ENCODE results near the gene SYNDIG1.

- TF ChIP-seq CTCF (IDR thresholded peaks at IDR 0.05) (no peak), POLR2A (IDR thresholded peaks at IDR 0.05) (no peak)
These were observed 25.8 kb downstream of the SYNDIG1 start for GRCh38 chr20:24495266-24495665.

All from body of pancreas (tissue), 4 donors.